ENCODE measurements around the gene MPO. TPM values are rescaled to one million over a fixed set of nuclear protein-coding genes. Genes with fewer than 3 reads are reported as not detected.

Gene MPO
- total RNA-seq, result not detected

- Histone ChIP-seq H3K27me3 (no peaks in the 10 kb centered on the region), H3K4me3 (no peak within 1 kb of the TSS), H3K27ac (no peak within 1 kb of the TSS), H3K36me3 (no peaks in the 10 kb centered on the region), H3K9me3 (no peaks in the 10 kb centered on the region), H3K4me1 (peaks cover 10% of the 10 kb centered on the region)
- no peak for DNase-seq (ENCODE audit: extremely low spot score in 2 of 2)
- intact Hi-C loops (cut with DNase I), result no loop called here
- TF ChIP-seq POLR2A (IDR thresholded peaks at IDR 0.05), result no peak
- TF ChIP-seq CTCF (IDR thresholded peaks at IDR 0.05), result no peak
- no peak for TF ChIP-seq POLR2AphosphoS5 (IDR thresholded peaks at IDR 0.05; ENCODE audit: insufficient read depth in 1 of 2, low read depth in 1 of 2)
Measured at GRCh38 chr17:58280480-58281217, at the start of gene MPO. TSS of gene MPO (minus strand) at chr17:58280935. CDS start at chr17:58280758, 177 bp downstream.

- intact Hi-C loops (cut with DNase I), result no loop called here
- no peaks in the 10 kb centered on the region for H3K9me3 ChIP-seq
- DNase-seq (ENCODE audit: extremely low spot score in 2 of 2), result no peak
- no peak overlapping the region for H3K27ac ChIP-seq
- no peaks in the 10 kb centered on the region for H3K27me3 ChIP-seq
- H3K4me3 ChIP-seq, result peak overlapping the region in 1 of 2 donors; percentile 45
- no peaks in the 10 kb centered on the region for H3K36me3 ChIP-seq
- no peak for TF ChIP-seq POLR2A (IDR thresholded peaks at IDR 0.05)
- no peak for TF ChIP-seq POLR2AphosphoS5 (IDR thresholded peaks at IDR 0.05; ENCODE audit: insufficient read depth in 1 of 2, low read depth in 1 of 2)
- no peak for TF ChIP-seq CTCF (IDR thresholded peaks at IDR 0.05)
- H3K4me1 ChIP-seq, result peaks cover 15% of the 10 kb centered on the region
Measured at GRCh38 chr17:58329810-58330537, 49.2 kb upstream of the MPO start.

GRCh38 chr17:58329035-58329809 lies 48.5 kb upstream of the MPO start:
- Histone ChIP-seq H3K27ac (no peak overlapping the region), H3K9me3 (no peaks in the 10 kb centered on the region), H3K36me3 (no peaks in the 10 kb centered on the region), H3K27me3 (no peaks in the 10 kb centered on the region), H3K4me1 (peaks cover 15% of the 10 kb centered on the region), H3K4me3 (peak overlapping the region in 1 of 2 donors; percentile 14)
- TF ChIP-seq CTCF (IDR thresholded peaks at IDR 0.05), result no peak
- TF ChIP-seq POLR2AphosphoS5 (IDR thresholded peaks at IDR 0.05; ENCODE audit: insufficient read depth in 1 of 2, low read depth in 1 of 2), result no peak
- no peak for TF ChIP-seq POLR2A (IDR thresholded peaks at IDR 0.05)
- intact Hi-C loops (cut with DNase I), result no loop called here
- DNase-seq (ENCODE audit: extremely low spot score in 2 of 2), result no peak

- intact Hi-C loops (cut with DNase I), result no loop called here
- TF ChIP-seq POLR2AphosphoS5 (IDR thresholded peaks at IDR 0.05; ENCODE audit: insufficient read depth in 1 of 2, low read depth in 1 of 2), result no peak
- TF ChIP-seq POLR2A (IDR thresholded peaks at IDR 0.05), result no peak
- no peak for TF ChIP-seq CTCF (IDR thresholded peaks at IDR 0.05)
- peak within 1 kb of the TSS; percentile 12 to 14 for H3K4me3 ChIP-seq
- DNase-seq (ENCODE audit: extremely low spot score in 2 of 2), result no peak
- no peaks in the 10 kb centered on the region for H3K27me3 ChIP-seq
- peaks cover 22% of the 10 kb centered on the region for H3K4me1 ChIP-seq
- H3K27ac ChIP-seq, result no peak within 1 kb of the TSS
- no peaks in the 10 kb centered on the region for H3K36me3 ChIP-seq
- H3K9me3 ChIP-seq, result no peaks in the 10 kb centered on the region
Measured at GRCh38 chr17:58328195-58329034, 47.7 kb upstream of the MPO start, which contains the start of gene TSPOAP1. TSS of gene TSPOAP1 (minus strand) at chr17:58328795. CDS start at chr17:58327920, 875 bp downstream.

Data from vagina (tissue), 2 donors.